Measurements from ENCODE around the gene SH3BP2.

GRCh38 chr4:2829321-2829932 lies 36.5 kb downstream of the SH3BP2 start:
- TF ChIP-seq EZH2 (IDR thresholded peaks at IDR 0.05; ENCODE audit: borderline replicate concordance, control insufficient read depth, low read depth, low read length), result no peak
- TF ChIP-seq CBFB (IDR thresholded peaks at IDR 0.05; ENCODE audit: low read depth), result no peak
- no peak for TF ChIP-seq SIN3A (IDR thresholded peaks at IDR 0.05; ENCODE audit: low read depth, low read length)
- no peak for TF ChIP-seq RFX5 (IDR thresholded peaks at IDR 0.05; ENCODE audit: low read depth, low read length)
